Right lobe of liver (tissue), 4 donors: ENCODE results near the gene EPHA4.

Experiments
- POLR2A ChIP-seq: fragments of 450-650 bp; IDR thresholded peaks from one replicate; pipeline ENCODE4 v1.6.1; 2017; ENCODE audit warnings: antibody characterized with exemption, mild to moderate bottlenecking
- TF ChIP-seq, protein P1 (sequence below), 4 donors: fragments of 200-600 bp in 3 of 4; fragments of 450-650 bp in 1 of 4; IDR thresholded peaks; one replicate each; pipeline versions ENCODE4 v1.5.1 to v1.8.0; 2016 to 2022; ENCODE audit warnings: antibody characterized with exemption in 4 of 4, mild to moderate bottlenecking in 2 of 4
- donor health status: DM: no; HTN: no; CAD: no.
- donor health status: DM: no; HTN: no; CAD: no.
- donor health status: DM: no; HTN: yes; CAD: no.

DNA sequence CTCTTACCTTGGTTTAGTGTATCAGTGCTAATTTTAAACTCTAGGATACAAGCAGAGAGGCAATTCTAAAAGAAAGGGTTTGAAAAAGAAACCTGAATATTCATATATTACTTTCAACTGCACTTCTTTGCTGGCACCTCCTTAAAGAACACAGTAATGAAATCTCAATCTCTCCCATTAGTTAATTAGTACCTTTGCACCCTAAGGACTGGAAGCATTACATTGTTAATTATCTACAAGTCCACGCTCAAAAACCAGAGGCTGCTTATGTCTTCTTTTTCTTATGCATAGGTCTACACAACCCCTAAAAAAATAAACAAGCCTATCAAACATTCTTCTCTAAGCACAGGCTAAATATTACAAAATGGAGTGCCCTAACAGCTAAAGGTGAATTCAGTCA, 20.2 kb downstream of the EPHA4 start:
- TF ChIP-seq, protein P1, sequence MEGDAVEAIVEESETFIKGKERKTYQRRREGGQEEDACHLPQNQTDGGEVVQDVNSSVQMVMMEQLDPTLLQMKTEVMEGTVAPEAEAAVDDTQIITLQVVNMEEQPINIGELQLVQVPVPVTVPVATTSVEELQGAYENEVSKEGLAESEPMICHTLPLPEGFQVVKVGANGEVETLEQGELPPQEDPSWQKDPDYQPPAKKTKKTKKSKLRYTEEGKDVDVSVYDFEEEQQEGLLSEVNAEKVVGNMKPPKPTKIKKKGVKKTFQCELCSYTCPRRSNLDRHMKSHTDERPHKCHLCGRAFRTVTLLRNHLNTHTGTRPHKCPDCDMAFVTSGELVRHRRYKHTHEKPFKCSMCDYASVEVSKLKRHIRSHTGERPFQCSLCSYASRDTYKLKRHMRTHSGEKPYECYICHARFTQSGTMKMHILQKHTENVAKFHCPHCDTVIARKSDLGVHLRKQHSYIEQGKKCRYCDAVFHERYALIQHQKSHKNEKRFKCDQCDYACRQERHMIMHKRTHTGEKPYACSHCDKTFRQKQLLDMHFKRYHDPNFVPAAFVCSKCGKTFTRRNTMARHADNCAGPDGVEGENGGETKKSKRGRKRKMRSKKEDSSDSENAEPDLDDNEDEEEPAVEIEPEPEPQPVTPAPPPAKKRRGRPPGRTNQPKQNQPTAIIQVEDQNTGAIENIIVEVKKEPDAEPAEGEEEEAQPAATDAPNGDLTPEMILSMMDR (IDR thresholded peaks at IDR 0.05) = no peak
- no peak for TF ChIP-seq POLR2A
